ENCODE results near the gene APBB2. TPM values are rescaled to one million over a fixed set of nuclear protein-coding genes. Genes with fewer than 3 reads are reported as not detected.
"Not testable (repeated sequence)": the region's sequence is repeated elsewhere in the genome, so short reads cannot be mapped to it uniquely, and the experiment has no call there.

APBB2 gene
- polyA plus RNA-seq, 1 donor from 2014 or later, result 0.23 TPM

DNA sequence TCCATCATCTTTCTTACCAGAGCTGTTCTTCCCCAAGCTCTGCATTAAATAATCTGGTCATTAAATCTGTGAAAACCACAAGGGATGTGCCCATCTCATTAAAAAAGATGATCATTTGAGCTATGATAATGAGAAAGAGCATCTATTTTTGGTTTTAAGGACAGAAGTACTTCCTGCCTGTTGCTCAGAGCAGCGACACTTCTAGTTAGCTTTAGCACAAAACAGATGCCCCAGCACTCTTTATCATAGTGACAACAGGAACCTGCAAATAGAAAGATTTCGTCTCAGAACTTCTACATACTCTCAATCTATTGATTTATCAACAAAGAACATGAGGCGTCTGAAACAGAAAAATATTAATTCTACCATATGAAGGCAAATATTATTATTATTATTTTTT, 140.1 kb downstream of the APBB2 start:
- Mint-ChIP-seq H3K27me3 (no peaks in the 10 kb centered on the region), H3K4me1 (no peaks in the 10 kb centered on the region), H3K36me3 (no peaks in the 10 kb centered on the region), H3K27ac (no peak overlapping the region), H3K4me3 (no peak overlapping the region), H3K9me3 (no peaks in the 10 kb centered on the region)

DNA sequence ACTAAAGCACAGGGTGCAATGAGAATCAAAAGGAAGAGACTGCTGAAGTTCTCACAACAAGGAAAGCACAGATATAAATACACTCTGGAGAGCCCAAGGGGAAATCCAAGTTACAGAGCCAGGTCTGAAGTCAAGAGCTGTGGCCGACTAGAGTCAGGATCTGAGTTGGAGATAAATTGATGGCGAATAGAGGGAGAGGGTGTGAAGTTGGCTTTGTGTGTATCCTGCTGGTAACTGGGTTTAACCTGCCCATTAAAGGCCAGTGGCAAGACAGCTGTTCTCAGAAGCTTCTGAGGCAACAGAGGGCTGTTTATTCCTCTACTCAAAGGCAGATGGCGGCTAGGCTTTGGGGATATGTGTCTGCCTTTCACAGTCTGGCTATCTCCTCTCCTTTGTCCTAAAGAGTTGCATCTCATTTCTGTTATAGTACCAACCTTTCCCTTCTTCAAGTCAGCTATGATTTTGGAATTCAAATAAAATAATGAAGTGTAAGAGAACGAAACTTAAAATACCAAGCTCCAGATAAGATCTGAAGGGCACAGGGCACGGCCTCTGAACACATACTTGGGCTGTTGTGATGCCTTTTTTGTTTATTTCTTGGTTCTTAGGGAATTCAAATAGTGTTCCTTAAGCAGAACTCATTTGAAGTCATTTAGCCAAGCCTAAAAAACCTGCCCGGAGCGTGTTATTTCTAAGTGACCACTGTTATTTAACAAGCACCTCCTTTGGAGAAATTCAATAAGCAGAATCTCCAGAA, 142.1 kb downstream of the APBB2 start:
- Mint-ChIP-seq H3K9me3 (no peaks in the 10 kb centered on the region), H3K36me3 (no peaks in the 10 kb centered on the region), H3K27ac (no peak overlapping the region), H3K4me1 (no peaks in the 10 kb centered on the region), H3K27me3 (no peaks in the 10 kb centered on the region), H3K4me3 (no peak overlapping the region)

DNA sequence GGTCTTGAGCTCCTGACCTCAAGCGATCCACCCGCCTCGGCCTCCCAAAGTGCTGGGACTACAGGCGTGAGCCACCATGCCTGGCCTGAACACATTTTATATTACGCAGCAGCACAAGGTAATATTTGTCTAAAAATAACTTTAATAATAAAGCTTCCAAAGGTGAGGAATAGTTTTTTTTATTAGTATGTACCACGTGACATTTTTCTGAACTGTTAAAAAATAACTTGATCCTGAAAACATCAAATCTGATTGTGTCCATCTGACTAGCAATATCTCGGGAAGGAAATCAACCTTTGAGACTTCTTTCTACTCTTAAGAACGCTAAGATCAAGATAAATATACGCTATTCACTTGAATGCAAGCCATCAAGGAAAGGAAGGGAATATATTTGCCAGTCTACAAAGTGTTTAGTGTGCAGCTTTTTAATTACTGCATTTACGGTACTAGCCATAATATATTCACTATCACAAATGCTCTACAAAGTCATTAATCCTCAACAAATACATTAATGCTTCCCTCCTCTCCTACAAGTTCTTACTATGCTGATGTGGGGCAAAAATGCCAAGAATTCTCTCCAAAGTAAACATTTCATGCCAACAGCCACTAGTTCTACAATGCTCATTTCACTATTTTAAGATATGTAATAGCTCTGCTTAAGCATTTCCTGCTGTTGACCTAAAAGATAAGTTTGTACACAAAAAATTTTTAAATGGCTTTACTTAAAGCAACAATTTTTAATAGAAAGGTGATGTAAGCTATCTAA, 143.6 kb downstream of the APBB2 start:
- no peak overlapping the region for H3K4me3 Mint-ChIP-seq
- H3K4me1 Mint-ChIP-seq, result no peaks in the 10 kb centered on the region

DNA sequence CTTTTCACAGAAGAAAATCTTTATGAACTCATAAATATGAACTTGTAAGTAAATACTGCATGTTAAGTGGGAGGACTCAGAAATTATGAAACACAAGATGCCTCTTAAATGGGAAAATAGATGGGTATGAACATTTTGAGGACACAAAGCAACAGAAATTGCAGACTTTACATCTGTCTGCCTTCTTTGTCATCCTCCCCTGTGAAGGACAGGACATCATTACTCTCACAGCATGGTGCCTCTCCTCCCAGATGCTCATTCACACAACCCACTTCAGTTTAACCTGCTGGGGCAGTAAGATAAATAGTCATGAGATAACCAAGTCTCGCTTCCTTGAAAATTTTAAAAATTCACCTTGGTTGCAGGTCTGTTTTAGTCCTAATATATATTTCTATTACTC, 144.5 kb downstream of the APBB2 start:
- Mint-ChIP-seq H3K36me3 (no peaks in the 10 kb centered on the region), H3K4me3 (no peak overlapping the region), H3K9me3 (no peaks in the 10 kb centered on the region), H3K4me1 (no peaks in the 10 kb centered on the region), H3K27ac (no peak overlapping the region), H3K27me3 (no peaks in the 10 kb centered on the region)

More for the DNA sequence above, 143.6 kb downstream of the APBB2 start:
- Mint-ChIP-seq H3K9me3 (no peaks in the 10 kb centered on the region), H3K27ac (no peak overlapping the region), H3K36me3 (no peaks in the 10 kb centered on the region), H3K27me3 (no peaks in the 10 kb centered on the region)

DNA sequence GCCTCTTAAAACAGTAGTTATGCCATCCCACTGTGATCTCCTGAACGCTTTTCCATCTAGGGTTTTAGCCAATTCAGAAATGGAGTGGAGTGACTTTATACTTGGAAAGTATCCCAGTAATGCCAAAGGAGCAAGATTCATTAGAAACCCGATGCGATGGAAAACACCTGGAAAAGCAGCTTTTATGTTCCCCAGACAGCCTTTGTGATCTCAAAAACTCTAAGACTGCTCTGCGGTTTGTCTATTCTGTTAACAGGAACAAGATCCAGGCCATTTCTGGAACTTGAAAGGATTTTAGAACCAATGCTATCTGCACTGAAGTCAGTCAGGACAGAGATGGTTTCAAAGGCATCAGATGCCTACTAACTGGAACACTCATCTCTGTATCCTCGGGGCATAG, 145.1 kb downstream of the APBB2 start:
- H3K4me3 Mint-ChIP-seq, result no peak overlapping the region
- no peaks in the 10 kb centered on the region for H3K36me3 Mint-ChIP-seq
- no peaks in the 10 kb centered on the region for H3K4me1 Mint-ChIP-seq
- no peak overlapping the region for H3K27ac Mint-ChIP-seq
- no peaks in the 10 kb centered on the region for H3K9me3 Mint-ChIP-seq
- no peaks in the 10 kb centered on the region for H3K27me3 Mint-ChIP-seq

DNA sequence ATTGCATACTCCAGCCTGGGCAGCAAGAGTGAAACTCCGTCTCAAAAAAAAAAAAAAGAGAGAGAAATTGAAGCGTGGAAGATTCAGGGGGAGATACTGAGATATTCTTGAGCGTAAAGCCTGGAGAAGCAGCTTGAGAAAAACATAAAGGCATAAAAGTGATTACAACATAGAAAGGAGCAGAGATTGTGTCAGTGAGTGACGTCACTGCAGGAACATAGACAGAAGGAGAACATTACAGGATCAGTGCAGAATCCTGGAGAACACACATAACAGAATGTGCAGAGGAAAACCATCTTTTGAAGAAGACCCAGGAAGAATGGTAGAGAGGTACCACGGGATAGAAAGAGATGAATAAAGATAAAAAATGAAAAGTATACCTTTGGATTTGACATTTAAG, 147.0 kb downstream of the APBB2 start:
- H3K27ac Mint-ChIP-seq, result no peak overlapping the region
- no peaks in the 10 kb centered on the region for H3K27me3 Mint-ChIP-seq
- no peaks in the 10 kb centered on the region for H3K4me1 Mint-ChIP-seq
- no peak overlapping the region for H3K4me3 Mint-ChIP-seq
- no peaks in the 10 kb centered on the region for H3K36me3 Mint-ChIP-seq
- H3K9me3 Mint-ChIP-seq, result no peaks in the 10 kb centered on the region

DNA sequence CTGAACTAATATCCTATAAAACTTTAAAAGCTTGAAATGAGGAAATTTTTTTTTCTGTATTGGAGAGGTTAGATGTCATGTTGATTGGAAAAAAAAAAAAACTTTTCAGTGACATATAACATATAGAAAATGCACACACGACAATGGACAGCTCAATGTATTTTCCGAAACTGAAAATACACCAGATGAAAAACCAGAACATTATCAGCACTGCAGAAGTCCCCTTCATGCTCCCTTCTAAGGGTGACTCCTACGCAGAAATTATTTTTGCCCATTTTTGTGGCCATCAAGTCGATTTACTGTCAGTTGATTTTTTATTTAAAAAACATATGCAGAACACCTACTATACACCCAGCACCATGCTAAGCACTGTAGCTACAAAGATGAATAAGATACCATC, 148.3 kb downstream of the APBB2 start:
- H3K4me1 Mint-ChIP-seq, result no peaks in the 10 kb centered on the region
- no peak overlapping the region for H3K27ac Mint-ChIP-seq
- no peak overlapping the region for H3K4me3 Mint-ChIP-seq
- no peaks in the 10 kb centered on the region for H3K9me3 Mint-ChIP-seq
- no peaks in the 10 kb centered on the region for H3K27me3 Mint-ChIP-seq
- no peaks in the 10 kb centered on the region for H3K36me3 Mint-ChIP-seq

DNA sequence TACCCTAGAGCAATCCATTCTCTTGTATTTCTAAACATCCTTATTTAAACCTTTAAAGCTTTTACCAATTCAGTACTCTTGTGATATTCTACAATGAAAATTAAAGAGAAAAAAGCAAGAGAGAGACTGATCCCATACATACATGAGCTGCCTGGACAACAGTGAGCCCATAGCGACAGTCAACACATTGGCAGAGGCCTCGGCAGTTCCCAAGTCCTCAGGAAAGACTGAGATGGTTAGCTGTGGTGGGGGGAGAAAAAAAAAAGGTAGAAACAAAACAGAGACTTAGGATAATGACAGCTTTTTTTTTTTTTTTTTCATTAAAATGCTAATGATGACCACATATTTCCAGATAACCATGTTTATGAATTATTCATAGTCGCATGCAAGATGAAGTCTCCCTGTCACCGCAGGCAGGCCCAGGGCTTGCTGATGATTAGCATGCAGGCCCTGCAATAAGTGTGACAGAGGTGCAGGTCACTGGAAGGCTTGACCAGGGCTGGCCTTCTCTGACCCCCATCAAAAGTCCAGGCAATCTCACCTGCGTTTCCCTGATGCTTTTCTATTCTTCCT, 148.8 kb downstream of the APBB2 start:
- no peaks in the 10 kb centered on the region for H3K4me1 Mint-ChIP-seq
- no peaks in the 10 kb centered on the region for H3K9me3 Mint-ChIP-seq
- H3K4me3 Mint-ChIP-seq, result no peak overlapping the region
- H3K36me3 Mint-ChIP-seq, result no peaks in the 10 kb centered on the region
- H3K27ac Mint-ChIP-seq, result no peak overlapping the region
- H3K27me3 Mint-ChIP-seq, result no peaks in the 10 kb centered on the region

DNA sequence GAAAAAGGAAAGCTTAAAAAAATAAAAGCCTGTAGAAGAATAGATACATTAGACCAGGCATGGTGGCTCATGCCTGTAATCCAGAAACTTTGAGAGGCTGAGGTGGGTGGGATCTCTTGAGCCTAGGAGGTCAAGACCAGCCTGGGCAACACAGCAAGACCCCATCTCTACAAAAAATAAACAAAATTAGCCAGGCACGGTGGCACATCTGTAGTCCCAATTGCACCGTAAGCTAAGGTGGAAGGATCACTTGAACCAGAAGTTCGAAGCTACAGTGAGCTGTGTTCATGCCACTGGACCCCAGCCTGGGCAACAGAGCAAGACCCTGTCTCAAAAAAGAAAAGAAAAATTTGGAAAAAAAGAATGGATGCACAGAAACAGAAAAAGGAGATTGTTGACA, 149.4 kb downstream of the APBB2 start:
- H3K4me1 Mint-ChIP-seq, result no peaks in the 10 kb centered on the region
- no peaks in the 10 kb centered on the region for H3K27me3 Mint-ChIP-seq
- no peak overlapping the region for H3K27ac Mint-ChIP-seq
- H3K4me3 Mint-ChIP-seq, result no peak overlapping the region
- peaks cover 0 to under 1% (median 0%) of the 10 kb centered on the region in 3 donors for H3K9me3 Mint-ChIP-seq
- no peaks in the 10 kb centered on the region for H3K36me3 Mint-ChIP-seq

DNA sequence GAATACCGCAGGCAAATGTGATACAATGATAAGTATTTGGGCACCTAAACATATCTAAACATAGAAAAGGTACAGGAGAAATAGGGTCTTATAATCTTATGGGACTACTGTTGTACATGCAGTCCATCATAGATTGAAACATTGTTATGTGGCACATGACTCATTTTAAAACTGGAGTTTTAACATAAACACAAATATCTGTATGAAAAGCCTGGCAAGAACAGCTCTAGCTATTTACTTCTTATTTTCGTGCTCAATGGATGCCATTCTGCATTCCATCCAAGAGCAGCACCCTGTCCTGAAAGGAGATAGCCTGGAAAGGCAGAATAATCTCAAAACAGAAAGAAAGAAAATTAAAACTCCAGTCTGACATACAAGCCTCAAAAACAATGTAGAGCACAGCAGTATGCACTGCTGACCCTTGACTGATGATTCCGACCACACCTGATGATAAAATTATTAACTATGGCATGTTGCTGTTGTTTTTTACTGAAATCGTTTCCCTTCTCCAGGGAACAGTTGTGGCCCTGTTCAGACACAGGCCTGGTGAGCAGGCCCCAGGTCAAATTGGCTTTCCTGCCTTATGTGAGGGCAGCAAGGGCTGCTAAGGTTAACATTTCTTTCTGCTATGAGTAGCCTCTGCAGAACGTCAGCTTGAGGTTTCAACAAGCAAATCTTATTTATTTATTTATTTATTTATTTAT, 152.7 kb downstream of the APBB2 start:
- peaks cover 0 to 2% (median 1%) of the 10 kb centered on the region in 3 donors for H3K9me3 Mint-ChIP-seq
- no peaks in the 10 kb centered on the region for H3K27me3 Mint-ChIP-seq
- H3K36me3 Mint-ChIP-seq, result no peaks in the 10 kb centered on the region
- no peak overlapping the region for H3K27ac Mint-ChIP-seq
- H3K4me1 Mint-ChIP-seq, result no peaks in the 10 kb centered on the region
- no peak overlapping the region for H3K4me3 Mint-ChIP-seq

DNA sequence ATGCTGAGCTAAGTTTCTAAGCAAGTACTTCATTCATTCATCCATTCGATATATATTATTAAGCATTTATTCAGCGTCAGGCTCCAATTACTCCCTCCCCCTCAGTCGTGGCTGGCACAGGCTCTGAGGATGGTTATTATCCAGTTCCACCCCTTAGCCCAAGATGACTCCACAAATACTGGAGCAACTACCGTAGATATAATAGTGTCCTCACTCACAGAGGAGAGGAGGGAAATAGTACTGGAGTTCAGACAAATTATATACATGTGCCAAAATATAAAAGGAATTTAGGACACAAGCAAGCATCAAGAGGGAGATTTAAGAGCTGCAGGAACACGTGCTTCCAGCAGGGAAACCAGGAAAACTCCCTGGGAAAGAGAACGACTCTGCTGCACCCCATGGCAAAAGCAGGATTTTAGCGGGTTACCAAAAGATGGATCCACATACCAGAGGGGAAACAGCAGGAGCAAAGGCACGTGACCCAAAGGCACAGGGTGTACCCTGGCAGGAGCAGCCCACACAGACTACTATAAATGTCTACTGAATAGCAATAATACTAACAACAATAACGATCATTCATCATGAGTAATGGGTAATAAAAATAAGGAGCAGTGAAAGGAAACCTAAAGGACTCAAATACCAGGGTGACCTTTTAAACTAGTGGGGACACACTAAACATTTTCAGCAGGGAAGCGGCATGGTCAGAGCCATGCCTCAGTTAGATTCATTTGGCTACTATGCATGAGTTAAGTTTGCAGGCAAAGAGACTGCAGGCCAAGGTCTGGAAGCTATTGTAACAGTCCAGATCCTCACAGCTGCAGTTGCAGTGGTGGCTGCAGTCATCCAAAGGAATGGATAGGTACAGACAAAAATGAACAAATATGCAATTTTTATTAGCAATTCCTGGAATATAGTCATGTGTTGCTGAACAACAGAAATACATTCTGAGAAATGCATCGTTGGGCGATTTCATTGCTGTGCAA, 153.7 kb downstream of the APBB2 start:
- Mint-ChIP-seq H3K27me3 (peaks cover under 1% of the 10 kb centered on the region), H3K4me3 (no peak overlapping the region), H3K4me1 (no peaks in the 10 kb centered on the region), H3K27ac (no peak overlapping the region), H3K9me3 (peaks cover 0 to 3% (median 2%) of the 10 kb centered on the region in 3 donors), H3K36me3 (no peaks in the 10 kb centered on the region)

DNA sequence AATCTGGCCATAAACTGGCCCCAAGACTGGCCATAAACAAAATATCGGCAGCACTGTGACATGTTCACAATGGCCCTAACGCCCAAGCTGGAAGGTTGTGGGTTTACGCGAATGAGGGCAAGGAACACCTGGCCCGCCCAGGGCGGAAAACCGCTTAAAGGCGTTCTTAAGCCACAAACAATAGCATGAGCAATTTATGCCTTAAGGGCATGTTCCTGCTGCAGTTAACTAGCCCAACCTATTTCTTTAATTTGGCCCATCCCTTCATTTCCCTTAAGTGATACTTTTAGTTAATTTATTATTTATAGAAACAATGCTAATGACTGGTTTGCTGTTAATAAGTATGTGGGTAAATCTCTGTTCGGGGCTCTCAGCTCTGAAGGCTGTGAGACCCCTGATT, 154.9 kb downstream of the APBB2 start:
- H3K9me3 Mint-ChIP-seq, H3K36me3 Mint-ChIP-seq, H3K4me3 Mint-ChIP-seq, H3K27me3 Mint-ChIP-seq, H3K27ac Mint-ChIP-seq, H3K4me1 Mint-ChIP-seq: not testable (repeated sequence)

DNA sequence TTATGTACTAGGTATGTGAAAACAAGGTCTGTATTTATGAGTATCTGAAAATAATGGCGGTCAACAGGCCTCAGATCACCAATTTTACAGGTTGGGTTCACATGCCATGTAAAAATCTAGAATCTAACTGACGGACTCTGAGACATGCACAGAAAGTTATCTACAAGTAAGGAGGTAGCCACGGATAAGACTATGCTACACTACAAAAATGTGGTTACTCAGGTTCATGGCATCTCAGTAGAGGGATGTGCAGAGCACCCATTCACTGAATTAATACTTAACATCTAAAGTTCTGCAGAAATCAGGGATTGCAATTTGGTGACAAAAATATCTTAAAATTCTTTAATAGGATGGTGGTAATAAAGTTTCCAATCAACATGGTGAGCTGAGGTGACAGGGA, 155.9 kb downstream of the APBB2 start:
- Mint-ChIP-seq H3K27ac (no peak overlapping the region), H3K27me3 (peaks cover 6% of the 10 kb centered on the region), H3K9me3 (peaks cover 0 to 3% (median 2%) of the 10 kb centered on the region in 3 donors), H3K4me3 (no peak overlapping the region), H3K4me1 (no peaks in the 10 kb centered on the region), H3K36me3 (peaks cover 5% of the 10 kb centered on the region)

DNA sequence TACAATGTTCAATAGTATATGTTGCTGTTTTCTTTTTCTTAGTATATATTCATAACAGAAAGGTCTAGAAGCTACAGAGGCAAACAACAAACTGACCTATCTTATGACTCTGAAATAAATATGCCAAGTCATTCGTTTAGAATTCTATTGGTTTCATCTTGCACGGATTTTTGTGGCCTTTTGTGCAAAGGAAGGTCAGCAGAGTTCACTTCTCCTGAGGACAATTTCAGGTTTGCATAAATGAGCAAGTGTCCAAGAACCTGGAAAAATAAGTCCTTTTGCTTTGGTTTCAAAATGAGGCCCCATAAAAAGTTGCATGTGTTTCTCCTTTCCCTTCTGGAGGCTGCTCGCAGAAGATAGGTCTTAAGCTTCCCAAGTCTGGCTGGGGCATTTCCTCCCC, 156.9 kb downstream of the APBB2 start:
- Mint-ChIP-seq H3K36me3 (peaks cover 5% of the 10 kb centered on the region), H3K4me3 (peak overlapping the region in 1 of 4 donors; percentile 52), H3K9me3 (peaks cover 0 to 3% (median 2%) of the 10 kb centered on the region in 3 donors), H3K4me1 (no peaks in the 10 kb centered on the region), H3K27ac (no peak overlapping the region), H3K27me3 (peaks cover 6% of the 10 kb centered on the region)

Data from IgD-negative memory B cell (primary cell).